ENCODE data around the gene PDPN.

- TF ChIP-seq, protein P1, sequence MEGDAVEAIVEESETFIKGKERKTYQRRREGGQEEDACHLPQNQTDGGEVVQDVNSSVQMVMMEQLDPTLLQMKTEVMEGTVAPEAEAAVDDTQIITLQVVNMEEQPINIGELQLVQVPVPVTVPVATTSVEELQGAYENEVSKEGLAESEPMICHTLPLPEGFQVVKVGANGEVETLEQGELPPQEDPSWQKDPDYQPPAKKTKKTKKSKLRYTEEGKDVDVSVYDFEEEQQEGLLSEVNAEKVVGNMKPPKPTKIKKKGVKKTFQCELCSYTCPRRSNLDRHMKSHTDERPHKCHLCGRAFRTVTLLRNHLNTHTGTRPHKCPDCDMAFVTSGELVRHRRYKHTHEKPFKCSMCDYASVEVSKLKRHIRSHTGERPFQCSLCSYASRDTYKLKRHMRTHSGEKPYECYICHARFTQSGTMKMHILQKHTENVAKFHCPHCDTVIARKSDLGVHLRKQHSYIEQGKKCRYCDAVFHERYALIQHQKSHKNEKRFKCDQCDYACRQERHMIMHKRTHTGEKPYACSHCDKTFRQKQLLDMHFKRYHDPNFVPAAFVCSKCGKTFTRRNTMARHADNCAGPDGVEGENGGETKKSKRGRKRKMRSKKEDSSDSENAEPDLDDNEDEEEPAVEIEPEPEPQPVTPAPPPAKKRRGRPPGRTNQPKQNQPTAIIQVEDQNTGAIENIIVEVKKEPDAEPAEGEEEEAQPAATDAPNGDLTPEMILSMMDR (IDR thresholded peaks at IDR 0.05): no peak
- TF ChIP-seq POLR2A (IDR thresholded peaks at IDR 0.05): no peak
Observed at GRCh38 chr1:13588946-13589796, 5.5 kb downstream of the PDPN start.

Data from testis (tissue), 2 donors.